GM21423 (cell line): Measurements from ENCODE around the gene ALDH1L1.

Experiments
- ATAC-seq: cut with Tn5 transposase; IDR thresholded peaks from one replicate; pipeline ENCODE4 v1.9.1; 2021; ENCODE audit warnings: mild to moderate bottlenecking, moderate library complexity; ENCODE audit not compliant: unreplicated experiment

The ALDH1L1 gene

GRCh38 chr3:126155819-126156218 lies 24.6 kb downstream of the ALDH1L1 start:
- ATAC-seq, result no peak

GRCh38 chr3:126155280-126155640 lies 25.1 kb downstream of the ALDH1L1 start:
- no peak for ATAC-seq

- no peak for ATAC-seq
Observed at GRCh38 chr3:126154391-126155279, 25.8 kb downstream of the ALDH1L1 start.

DNA sequence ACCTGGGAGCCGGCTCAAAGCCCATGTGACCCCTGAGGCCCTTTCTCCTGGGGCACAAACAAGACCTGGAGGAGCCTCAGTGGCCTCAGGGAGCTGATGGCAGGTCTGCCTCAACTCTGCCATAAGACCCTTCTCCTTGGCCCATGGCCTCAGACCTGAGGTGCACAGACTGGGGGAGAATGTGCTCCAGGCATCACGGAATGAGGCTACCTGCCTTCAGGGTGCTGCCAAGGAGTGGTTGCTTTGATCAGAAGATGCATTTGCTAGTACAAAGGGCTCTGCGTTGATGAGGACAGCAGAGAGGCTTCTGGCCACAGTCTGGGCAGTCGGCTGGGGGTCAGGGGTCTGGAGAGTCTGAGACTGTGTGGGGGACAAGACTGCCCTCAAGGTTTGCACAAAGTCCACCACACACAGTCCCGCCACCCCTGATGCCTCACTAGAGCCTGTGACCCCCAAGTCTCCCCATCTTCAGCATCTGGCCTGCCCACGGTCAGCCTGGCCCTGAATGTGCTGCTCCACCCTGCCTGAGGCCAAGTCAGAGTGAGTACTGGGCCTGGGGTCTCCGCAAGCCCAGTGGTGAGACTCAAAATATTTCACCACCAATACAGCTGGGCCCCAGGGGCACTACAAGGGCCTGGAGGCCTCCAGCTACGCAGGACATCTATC lies 26.6 kb downstream of the ALDH1L1 start:
- ATAC-seq, result no peak

DNA sequence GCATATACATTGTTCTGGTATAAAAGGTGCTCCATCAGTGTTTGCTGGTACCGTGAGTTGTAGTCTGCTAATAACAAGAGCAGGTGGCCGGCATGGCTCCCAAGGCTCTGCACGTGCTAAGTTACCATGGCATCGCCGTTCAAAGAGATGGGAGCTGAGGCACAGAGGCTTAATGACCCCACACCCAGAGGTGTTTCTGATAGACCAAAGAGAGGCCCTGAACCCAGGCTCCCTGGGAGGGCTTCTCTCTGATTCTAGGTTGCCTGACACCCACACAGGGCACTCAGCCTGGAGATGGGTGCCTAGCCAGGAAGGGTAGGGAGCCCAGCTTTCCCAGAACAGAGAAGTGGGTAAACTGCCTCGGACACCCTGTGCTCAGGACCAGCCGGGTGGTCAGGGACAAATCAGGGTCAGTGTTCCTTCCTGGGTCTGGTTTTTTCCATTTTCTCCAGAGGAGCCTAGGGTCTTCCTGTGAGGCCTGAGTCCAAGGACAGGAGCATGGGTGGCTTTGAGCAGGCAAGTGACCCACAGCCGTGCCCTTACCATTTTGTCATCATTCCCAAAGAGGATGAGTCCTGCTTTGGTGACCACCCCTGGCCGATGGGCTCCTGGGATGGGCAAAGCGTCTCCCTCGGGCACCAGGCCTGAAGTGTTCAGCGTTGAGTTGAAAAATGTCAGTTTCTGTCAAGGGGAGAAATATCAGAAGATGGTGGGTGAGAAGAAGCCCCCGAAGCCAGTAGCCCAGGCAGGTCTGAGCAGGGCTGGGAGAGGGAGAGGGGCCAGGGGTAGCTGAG lies 27.3 kb downstream of the ALDH1L1 start:
- ATAC-seq, result no peak

- no peak for ATAC-seq
Observed at GRCh38 chr3:126152458-126152857, 27.9 kb downstream of the ALDH1L1 start.

GRCh38 chr3:126151562-126152302 lies 28.7 kb downstream of the ALDH1L1 start:
- no peak for ATAC-seq

- no peak for ATAC-seq
Observed at GRCh38 chr3:126149960-126150515, 30.3 kb downstream of the ALDH1L1 start.

- ATAC-seq, result no peak
Observed at GRCh38 chr3:126149256-126149902, 31.0 kb downstream of the ALDH1L1 start.

- ATAC-seq, result no peak
Observed at GRCh38 chr3:126147932-126148683, 32.3 kb downstream of the ALDH1L1 start.

- ATAC-seq, result no peak
Observed at GRCh38 chr3:126147147-126147931, 33.0 kb downstream of the ALDH1L1 start.

DNA sequence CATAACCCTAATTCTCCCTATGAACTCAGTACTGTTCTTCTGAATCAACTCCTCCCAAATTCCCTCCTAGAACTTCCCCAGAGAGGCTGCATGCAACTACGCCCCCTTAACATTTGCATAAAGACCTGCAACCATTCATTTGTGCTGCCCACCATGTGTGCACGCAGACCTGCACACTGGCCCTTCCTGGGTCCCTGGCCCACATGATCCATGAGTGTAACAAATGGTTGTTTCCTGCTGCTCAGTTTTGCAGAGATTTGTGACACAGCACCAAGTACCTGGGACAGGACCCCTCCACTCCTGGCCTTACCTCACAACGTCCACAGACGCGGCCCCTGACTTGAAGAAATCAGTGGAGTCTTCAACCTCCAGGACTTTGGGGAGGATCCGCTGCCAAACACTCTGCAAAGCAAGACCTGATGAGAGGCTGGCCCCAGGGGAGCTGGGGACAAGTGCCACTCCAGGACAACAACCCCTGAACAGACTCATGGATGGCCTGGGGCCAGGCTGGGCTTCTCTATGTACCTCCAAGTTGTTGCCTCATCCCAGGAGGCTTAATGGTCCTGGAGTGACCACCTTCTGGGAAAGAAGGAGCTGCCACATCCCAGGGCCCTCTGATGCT lies 33.8 kb downstream of the ALDH1L1 start:
- ATAC-seq, result no peak

DNA sequence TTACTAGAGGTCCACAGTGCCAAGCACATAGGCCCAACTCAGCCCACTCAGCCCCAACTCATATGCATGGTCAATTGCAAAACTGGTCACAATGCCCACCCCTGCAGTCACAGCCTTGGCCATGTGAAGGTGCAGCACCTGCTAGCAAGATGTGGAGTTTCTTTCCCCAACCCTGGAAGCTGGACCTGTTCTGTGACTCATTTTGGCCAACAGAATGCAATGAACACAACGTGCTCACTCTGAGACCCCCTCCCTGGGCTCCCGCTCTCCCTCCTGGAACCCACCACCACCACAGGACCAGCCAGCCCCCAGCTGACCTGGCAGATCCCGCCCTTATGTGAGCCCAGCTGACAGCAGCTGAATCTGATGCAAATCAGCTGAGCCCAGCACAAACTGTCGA lies 34.4 kb downstream of the ALDH1L1 start:
- no peak for ATAC-seq

DNA sequence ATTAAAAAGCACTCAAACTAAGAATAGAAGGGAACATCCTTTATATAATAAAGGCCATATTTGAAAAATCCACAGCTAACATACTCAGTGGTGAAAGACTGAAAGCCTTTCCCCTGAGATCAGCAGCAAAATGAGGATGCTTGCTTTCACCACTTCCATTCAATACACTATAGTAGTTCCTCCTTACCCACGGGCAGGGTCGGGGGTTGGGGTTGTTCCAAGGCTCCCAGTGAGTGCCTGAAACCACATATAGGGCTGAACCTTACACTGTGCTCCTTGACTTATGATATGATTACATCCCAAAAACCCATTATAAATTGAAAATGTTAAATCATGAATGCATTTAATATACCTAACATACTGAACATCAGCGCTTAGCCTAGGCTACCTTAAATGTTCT lies 37.7 kb downstream of the ALDH1L1 start:
- ATAC-seq, result no peak

- ATAC-seq, result no peak
Observed at GRCh38 chr3:126137490-126138130, 42.8 kb downstream of the ALDH1L1 start.

DNA sequence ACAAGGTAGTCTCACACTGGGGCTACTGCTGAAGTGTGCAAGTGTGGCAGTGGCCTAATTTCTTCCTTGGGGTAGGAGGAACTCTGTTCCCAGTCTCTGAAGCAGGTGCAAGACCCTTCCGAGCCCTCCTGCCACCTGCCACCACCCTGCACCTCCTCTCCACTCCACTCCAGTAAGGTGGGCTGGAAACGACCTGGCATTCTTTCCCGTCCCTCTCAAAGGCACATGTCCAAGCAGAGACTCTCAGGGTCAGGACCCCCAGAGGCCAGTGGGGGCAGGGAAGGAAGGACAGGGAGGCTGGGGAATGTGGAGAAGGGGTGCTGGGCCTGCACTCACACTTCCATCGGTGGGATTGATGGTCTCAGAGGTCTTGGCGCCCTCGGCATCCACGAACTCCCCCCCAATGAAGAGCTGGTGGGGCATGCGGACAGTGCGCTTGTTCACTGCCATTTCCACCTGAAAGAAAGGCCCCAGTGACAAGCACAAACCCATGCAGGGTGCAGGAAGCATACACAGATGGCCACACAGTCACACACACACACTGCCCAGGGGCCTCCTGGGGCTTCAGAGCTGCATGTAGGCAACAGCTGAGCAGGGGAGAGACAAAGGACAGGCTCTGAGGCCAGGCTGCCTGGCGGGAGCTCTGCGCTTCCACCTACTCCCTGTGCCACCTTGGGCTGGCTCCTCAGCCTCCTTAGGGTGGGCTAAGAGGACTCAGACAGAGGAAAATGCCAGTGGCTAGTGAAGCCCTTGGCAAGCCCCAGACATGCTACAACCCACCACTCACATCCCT lies 43.8 kb downstream of the ALDH1L1 start:
- ATAC-seq, result no peak
